GM12801 (cell line): ENCODE measurements around the gene QRICH1.

Experiments
- CTCF ChIP-seq: IDR thresholded peaks from one replicate; pipeline ENCODE4 v1.5.1; 2011; ENCODE audit warnings: control low read depth; ENCODE audit not compliant: insufficient read length; ENCODE audit errors: extremely low read depth

QRICH1 gene

DNA sequence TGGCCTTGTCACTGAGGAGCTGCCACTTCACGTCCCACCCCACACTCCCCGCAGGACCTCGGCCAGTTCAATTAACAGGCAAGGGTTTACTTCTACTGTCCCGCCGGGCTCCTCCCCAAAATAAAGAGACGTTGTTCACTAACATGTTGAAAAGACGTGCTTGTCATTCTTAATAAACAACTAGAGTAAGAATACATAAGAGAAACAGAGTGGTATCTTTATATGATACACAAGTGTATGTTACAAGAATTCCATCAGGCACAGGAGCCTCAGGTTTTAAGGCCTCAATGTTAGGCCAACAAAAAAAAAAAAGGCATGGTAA, 64.3 kb downstream of the QRICH1 start:
- TF ChIP-seq CTCF, result no peak

- TF ChIP-seq CTCF, result no peak
Observed at GRCh38 chr3:49028673-49029562, 65.0 kb downstream of the QRICH1 start, which contains the start of gene IMPDH2. Gene IMPDH2 (minus strand): TSS chr3:49029398. CDS start chr3:49029350, 48 bp downstream.

GRCh38 chr3:49028298-49028672, 65.6 kb downstream of the QRICH1 start:
- TF ChIP-seq CTCF, result no peak

- TF ChIP-seq CTCF, result no peak
Observed at GRCh38 chr3:49027634-49028033, 66.2 kb downstream of the QRICH1 start.

- no peak for TF ChIP-seq CTCF
Observed at GRCh38 chr3:49026536-49026935, 67.3 kb downstream of the QRICH1 start.

GRCh38 chr3:49025793-49026520, 67.9 kb downstream of the QRICH1 start:
- TF ChIP-seq CTCF, result no peak

DNA sequence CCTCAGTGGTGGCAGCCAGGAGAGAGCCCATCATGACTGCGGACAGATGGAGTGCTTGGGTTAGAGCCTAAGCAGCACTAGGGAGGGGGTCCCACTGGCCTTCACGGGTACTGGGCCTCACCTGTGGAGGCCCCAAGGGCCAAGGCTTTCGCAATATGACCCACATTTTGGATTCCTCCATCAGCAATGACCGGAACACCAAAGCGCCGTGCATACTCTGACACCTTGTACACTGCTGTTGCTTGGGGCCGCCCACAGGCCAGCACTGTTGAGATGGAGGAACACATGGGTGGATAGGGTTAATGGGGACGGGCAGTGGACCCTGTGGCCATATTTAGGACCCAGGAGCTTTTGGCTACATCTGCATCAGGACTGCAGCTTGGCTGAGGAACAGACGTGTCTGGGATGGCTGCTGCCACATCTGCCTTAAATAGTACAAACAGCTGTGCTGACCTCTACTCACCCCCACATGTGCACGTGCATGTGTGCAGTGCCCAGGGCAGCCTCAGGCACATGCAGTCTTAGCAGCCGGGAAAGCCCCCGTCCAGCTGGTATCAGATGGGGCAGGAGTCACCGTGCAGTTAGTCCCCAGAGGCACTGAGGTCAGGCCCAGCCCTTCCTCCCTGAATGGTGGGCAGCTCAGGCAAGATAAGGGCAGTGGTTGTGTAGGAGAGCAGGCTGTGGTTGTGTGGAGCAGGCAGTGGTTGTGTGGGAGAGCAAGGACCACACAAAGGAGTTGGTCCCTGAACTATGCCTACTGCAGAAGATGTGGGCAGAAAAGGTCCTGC, 68.7 kb downstream of the QRICH1 start:
- TF ChIP-seq CTCF, result no peak
